CD14-positive monocyte (primary cell): ENCODE measurements around the gene CD2AP. TPM values are rescaled to one million over a fixed set of nuclear protein-coding genes. Genes with fewer than 3 reads are reported as not detected.

Source experiments
- DNase-seq, 3 donors: peaks; one replicate each; pipeline ENCODE4 v3.0.0-alpha.2; 2011 to 2022
- H2AFZ ChIP-seq: 2 replicates; pipeline ENCODE4 v1.6.0; 2012; ENCODE audit warnings: mild to moderate bottlenecking, low read depth, low read length, inconsistent platforms; ENCODE audit not compliant: insufficient read depth, poor library complexity, severe bottlenecking
- H3K27ac ChIP-seq, 2 donors: 1 replicate in 1 of 2; 2 replicates in 1 of 2; pipeline ENCODE4 v1.5.1; 2012 to 2013; ENCODE audit warnings: low read length in 2 of 2, control low read depth in 1 of 2, inconsistent platforms in 1 of 2, low read depth in 1 of 2, mild to moderate bottlenecking in 1 of 2
- H3K27me3 ChIP-seq, 2 donors: one replicate each; pipeline versions ENCODE4 v1.6.0 to v1.6.1; 2011 to 2013; ENCODE audit warnings: low read length in 2 of 2; ENCODE audit not compliant: control insufficient read depth in 2 of 2, insufficient read depth in 2 of 2
- H3K36me3 ChIP-seq, 2 donors: replicated peaks in 1 of 2; 1 replicate in 1 of 2; 2 replicates in 1 of 2; pipeline versions ENCODE4 v1.5.1 to v1.6.1; 2012 to 2013; ENCODE audit warnings: low read length in 2 of 2, control low read depth in 1 of 2, inconsistent platforms in 1 of 2, mild to moderate bottlenecking in 1 of 2; ENCODE audit not compliant: insufficient read depth in 2 of 2, control insufficient read depth in 1 of 2
- H3K4me1 ChIP-seq, 2 donors: 1 replicate in 1 of 2; 2 replicates in 1 of 2; pipeline versions ENCODE4 v1.5.1 to v1.6.1; 2012 to 2013; ENCODE audit warnings: low read length in 2 of 2, control low read depth in 1 of 2, inconsistent platforms in 1 of 2, mild to moderate bottlenecking in 1 of 2, moderate library complexity in 1 of 2; ENCODE audit not compliant: insufficient read depth in 2 of 2, control insufficient read depth in 1 of 2
- H3K4me2 ChIP-seq: replicated peaks from 2 replicates; pipeline ENCODE3; 2012; ENCODE audit warnings: low read length, moderate library complexity, mild to moderate bottlenecking; ENCODE audit not compliant: poor library complexity, severe bottlenecking; ENCODE audit errors: extremely low read depth
- H3K4me3 ChIP-seq, 3 experiments: fragments of 200-600 bp in 1 of 3; sonication (generic) in 1 of 3; replicated peaks in 1 of 3; 1 replicate in 2 of 3; 2 replicates in 1 of 3; pipeline ENCODE4 v1.5.1; 2011 to 2013; ENCODE audit warnings: low read length in 3 of 3, mild to moderate bottlenecking in 3 of 3, control low read depth in 2 of 3, low read depth in 2 of 3, inconsistent platforms in 1 of 3, moderate library complexity in 1 of 3
- H3K79me2 ChIP-seq: 2 replicates; pipeline ENCODE4 v1.6.0; 2012; ENCODE audit warnings: mild to moderate bottlenecking, control low read depth, inconsistent platforms, low read length, moderate library complexity; ENCODE audit not compliant: insufficient read depth
- H3K9ac ChIP-seq: 2 replicates; pipeline ENCODE4 v1.6.0; 2017; ENCODE audit warnings: low read length, mild to moderate bottlenecking; ENCODE audit not compliant: insufficient read depth, poor library complexity, severe bottlenecking
- H3K9me3 ChIP-seq, 2 donors: replicated peaks in 1 of 2; 1 replicate in 1 of 2; 2 replicates in 1 of 2; pipeline versions ENCODE4 v1.5.1 to v1.6.1; 2012 to 2013; ENCODE audit warnings: low read length in 2 of 2, control low read depth in 1 of 2; ENCODE audit not compliant: control insufficient read depth in 1 of 2, insufficient read depth in 1 of 2
- H4K20me1 ChIP-seq: 2 replicates; pipeline ENCODE4 v1.6.0; 2012; ENCODE audit warnings: mild to moderate bottlenecking, low read length, control low read depth, moderate library complexity; ENCODE audit not compliant: insufficient read depth
- H3K27ac Mint-ChIP-seq, 7 donors: one replicate each; pipeline ENCODE4 v1.8.0; 2020; ENCODE audit warnings: mild to moderate bottlenecking in 7 of 7, mixed read lengths in 7 of 7, moderate library complexity in 6 of 7, inconsistent platforms in 2 of 7
- H3K27me3 Mint-ChIP-seq, 3 donors: one replicate each; pipeline ENCODE4 v1.8.0; 2021 to 2022; ENCODE audit warnings: low read depth in 3 of 3, mild to moderate bottlenecking in 3 of 3, mixed read lengths in 3 of 3, moderate library complexity in 3 of 3, inconsistent platforms in 1 of 3
- H3K36me3 Mint-ChIP-seq, 2 donors: one replicate each; pipeline ENCODE4 v1.8.0; 2020; ENCODE audit warnings: mixed read lengths in 2 of 2, inconsistent platforms in 1 of 2, mild to moderate bottlenecking in 1 of 2
- H3K4me1 Mint-ChIP-seq: one replicate; pipeline ENCODE4 v1.8.0; 2020; ENCODE audit warnings: mild to moderate bottlenecking, mixed read lengths
- H3K4me3 Mint-ChIP-seq, 2 donors: one replicate each; pipeline ENCODE4 v1.8.0; 2020; ENCODE audit warnings: mild to moderate bottlenecking in 2 of 2, mixed read lengths in 2 of 2, moderate library complexity in 1 of 2
- H3K9me3 Mint-ChIP-seq, 7 donors: one replicate each; pipeline ENCODE4 v1.8.0; 2020 to 2022; ENCODE audit warnings: mixed read lengths in 7 of 7, mild to moderate bottlenecking in 6 of 7, moderate library complexity in 6 of 7, inconsistent platforms in 2 of 7
- WGBS: methylation state at CpG from one replicate; pipeline ENCODE4 v1.1.5; 2013; ENCODE audit warnings: missing lambda C conversion rate; ENCODE audit not compliant: insufficient coverage; 5-methylcytosine and 5-hydroxymethylcytosine counted together
- intact Hi-C, 2 donors: fragments of 100-400 bp; cut with micrococcal nuclease; formaldehyde crosslinking; loops; one replicate each; pipeline versions ENCODE4 v1.15.0 to v1.15.1; 2023
- polyA plus RNA-seq, 3 donors: library from polyadenylated mRNA; depleted of rRNA in 1 of 3; unstranded in 2 of 3; stranded (reverse) in 1 of 3; fragments of 300-500 nt in 2 of 3; fragments of >200 nt in 1 of 3; fragmentation: Illumina TruSeq in 2 of 3; gene quantifications; 1 replicate in 2 of 3; 2 replicates in 1 of 3; pipeline ENCODE4 v1.2.3, GENCODE V29; 2012 to 2021
- TF ChIP-seq, protein P1 (sequence below): fragments of 200-600 bp; IDR thresholded peaks from one replicate; pipeline ENCODE4 v1.8.0; 2022; ENCODE audit warnings: antibody characterized with exemption, mild to moderate bottlenecking

The CD2AP gene
- polyA plus RNA-seq, 3 donors, result 1.5 to 2.4 (median 2.0) TPM

DNA sequence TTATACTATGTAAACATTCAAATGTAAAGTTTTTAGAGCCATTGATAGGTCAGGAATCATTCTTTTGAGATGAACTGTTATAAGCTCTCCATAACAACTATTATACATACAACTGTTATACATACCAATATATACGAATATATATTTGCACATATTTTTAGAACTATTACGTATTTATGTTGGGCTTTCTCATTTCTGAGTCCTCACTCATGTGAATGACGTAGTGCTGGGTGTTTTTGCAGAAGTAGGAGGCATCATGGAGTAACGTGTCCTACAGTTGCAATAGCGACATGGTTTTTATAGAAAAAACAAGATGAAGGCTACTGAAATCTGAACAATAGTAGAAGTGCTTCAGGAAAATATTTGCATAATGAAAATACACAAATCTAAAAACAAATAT lies 184.4 kb downstream of the CD2AP start:
- no peak overlapping the region for H3K4me3 ChIP-seq
- H3K79me2 ChIP-seq, result no peaks in the 10 kb centered on the region
- Mint-ChIP-seq H3K4me1 (no peaks in the 10 kb centered on the region), H3K9me3 (peaks cover 0 to 3% (median 0%) of the 10 kb centered on the region in 7 donors), H3K36me3 (no peaks in the 10 kb centered on the region), H3K27me3 (peaks cover 0 to 3% (median 0%) of the 10 kb centered on the region in 3 donors), H3K4me3 (no peak overlapping the region), H3K27ac (no peak overlapping the region)
- TF ChIP-seq, protein P1, sequence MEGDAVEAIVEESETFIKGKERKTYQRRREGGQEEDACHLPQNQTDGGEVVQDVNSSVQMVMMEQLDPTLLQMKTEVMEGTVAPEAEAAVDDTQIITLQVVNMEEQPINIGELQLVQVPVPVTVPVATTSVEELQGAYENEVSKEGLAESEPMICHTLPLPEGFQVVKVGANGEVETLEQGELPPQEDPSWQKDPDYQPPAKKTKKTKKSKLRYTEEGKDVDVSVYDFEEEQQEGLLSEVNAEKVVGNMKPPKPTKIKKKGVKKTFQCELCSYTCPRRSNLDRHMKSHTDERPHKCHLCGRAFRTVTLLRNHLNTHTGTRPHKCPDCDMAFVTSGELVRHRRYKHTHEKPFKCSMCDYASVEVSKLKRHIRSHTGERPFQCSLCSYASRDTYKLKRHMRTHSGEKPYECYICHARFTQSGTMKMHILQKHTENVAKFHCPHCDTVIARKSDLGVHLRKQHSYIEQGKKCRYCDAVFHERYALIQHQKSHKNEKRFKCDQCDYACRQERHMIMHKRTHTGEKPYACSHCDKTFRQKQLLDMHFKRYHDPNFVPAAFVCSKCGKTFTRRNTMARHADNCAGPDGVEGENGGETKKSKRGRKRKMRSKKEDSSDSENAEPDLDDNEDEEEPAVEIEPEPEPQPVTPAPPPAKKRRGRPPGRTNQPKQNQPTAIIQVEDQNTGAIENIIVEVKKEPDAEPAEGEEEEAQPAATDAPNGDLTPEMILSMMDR, result no peak
- H2AFZ ChIP-seq, result no peak overlapping the region
- no peaks in the 10 kb centered on the region for H3K27me3 ChIP-seq
- no peak overlapping the region for H3K27ac ChIP-seq
- no CpG with 5 or more reads among the region's 5 CpGs for WGBS
- intact Hi-C loops, result no loop called here
- H3K9ac ChIP-seq, result no peak overlapping the region
- H3K4me1 ChIP-seq, result no peaks in the 10 kb centered on the region
- DNase-seq, result no peak
- no peaks in the 10 kb centered on the region for H3K9me3 ChIP-seq
- no peaks in the 10 kb centered on the region for H4K20me1 ChIP-seq
- no peak overlapping the region for H3K4me2 ChIP-seq
- no peaks in the 10 kb centered on the region for H3K36me3 ChIP-seq

DNA sequence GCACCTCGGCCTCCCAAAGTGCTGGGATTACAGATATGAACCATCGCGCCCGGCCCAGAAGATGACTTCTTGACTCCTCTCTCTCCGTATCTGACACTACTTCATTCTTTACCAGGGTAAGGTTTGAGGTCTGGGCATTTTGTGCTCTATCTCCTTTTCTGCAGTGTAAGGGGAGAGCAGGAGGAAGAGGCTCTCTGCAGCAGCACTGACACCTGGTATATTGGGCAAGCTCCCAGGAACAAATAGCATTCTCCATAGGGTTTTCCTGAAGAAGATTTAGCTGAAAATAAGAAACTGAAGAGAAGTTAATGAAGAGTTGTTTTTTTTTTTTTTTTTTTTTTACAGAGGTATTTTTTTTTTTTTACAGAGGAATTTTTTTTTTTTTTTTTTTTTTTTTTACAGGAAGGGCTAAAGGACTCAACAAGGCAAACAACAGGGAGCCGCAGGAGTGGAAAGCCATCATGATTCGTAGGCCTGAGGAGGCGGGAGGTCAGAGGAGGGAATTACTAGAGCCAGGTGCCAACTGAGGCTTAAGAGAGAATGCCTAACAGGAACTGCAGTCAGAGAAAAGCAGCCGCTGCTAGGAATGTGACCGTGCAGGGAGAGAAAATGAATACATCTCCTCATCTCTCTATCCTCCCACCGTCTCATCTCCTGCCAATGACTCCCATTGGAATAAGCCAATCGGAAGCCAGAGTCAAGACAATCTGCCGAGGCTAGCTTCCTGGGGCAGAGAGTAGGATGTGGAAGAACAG lies 186.1 kb downstream of the CD2AP start:
- no peak overlapping the region for H3K4me3 ChIP-seq
- TF ChIP-seq, protein P1, result no peak
- Mint-ChIP-seq H3K36me3 (no peaks in the 10 kb centered on the region), H3K27ac (peak overlapping the region in 1 of 7 donors; percentile 37), H3K4me1 (no peaks in the 10 kb centered on the region), H3K9me3 (peaks cover 0 to 3% (median 0%) of the 10 kb centered on the region in 7 donors), H3K27me3 (peaks cover 0 to 4% (median 3%) of the 10 kb centered on the region in 3 donors), H3K4me3 (no peak overlapping the region)
- no peaks in the 10 kb centered on the region for H4K20me1 ChIP-seq
- DNase-seq, result no peak
- no peak overlapping the region for H3K4me2 ChIP-seq
- no peaks in the 10 kb centered on the region for H3K4me1 ChIP-seq
- no peak overlapping the region for H3K27ac ChIP-seq
- intact Hi-C loops, result no loop called here
- WGBS, result 93% methylated on average over 3 of the region's 13 CpGs
- H3K9ac ChIP-seq, result no peak overlapping the region
- H3K79me2 ChIP-seq, result no peaks in the 10 kb centered on the region
- no peaks in the 10 kb centered on the region for H3K27me3 ChIP-seq
- H2AFZ ChIP-seq, result no peak overlapping the region
- H3K36me3 ChIP-seq, result no peaks in the 10 kb centered on the region
- H3K9me3 ChIP-seq, result no peaks in the 10 kb centered on the region
